HL-60/S4 treated with retinoic acid at 250 ng/mL for 4 days and 3 days (cell line): Measurements from ENCODE around the gene COX6B2.

Experiments
- in situ Hi-C: fragments of 300-500 bp; cut with MboI; formaldehyde crosslinking; loops from 2 replicates; pipeline ENCODE4 v1.7.0; 2022; ENCODE audit warnings: low sequenced_read_pairs

The COX6B2 gene

DNA sequence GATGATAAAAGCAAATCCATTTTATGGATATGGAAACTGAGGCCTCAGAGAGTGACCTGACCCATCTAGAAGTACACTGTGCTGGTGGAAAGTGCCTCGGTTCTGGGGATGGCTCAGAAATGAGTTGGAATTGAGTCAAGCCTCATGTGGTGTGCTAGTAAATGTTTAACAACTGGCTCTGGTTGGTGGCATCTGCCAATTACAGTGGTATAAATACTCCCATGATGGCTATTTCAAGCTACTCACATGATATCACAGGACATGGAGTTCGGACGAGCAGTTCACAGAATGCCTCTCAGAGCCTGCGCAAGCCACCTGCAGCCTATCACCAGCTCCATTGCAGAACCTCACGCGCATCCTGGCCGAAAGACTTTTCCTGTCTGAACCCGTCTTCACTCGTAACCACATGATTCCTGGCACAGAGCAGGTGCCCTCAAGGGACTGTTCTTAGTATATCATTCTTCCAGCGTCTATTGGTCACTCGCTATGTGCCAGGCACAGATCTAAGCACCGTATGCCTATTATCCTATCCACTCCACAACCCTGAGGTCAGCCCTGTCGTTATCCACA, 38.5 kb downstream of the COX6B2 start:
- in situ Hi-C loops = no loop called here

DNA sequence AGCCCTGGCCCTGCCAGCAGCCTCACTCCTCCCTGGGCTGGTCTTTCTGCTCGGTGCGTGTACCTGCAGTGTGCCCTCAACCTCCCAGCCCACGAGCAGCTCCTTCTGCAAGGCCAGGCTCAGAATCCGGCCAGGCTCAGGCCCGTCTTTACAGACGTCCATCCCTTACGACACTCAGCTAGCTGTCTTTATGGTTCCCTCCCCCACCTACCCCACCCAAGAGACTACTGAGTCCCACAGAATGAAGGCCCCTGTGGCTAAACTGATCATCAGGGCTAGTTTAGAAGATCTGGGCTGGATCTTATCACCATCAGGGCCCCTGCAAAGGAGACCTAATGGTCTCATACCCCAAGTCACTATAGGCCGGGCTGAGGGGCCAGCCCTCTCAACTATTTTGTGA, 40.1 kb downstream of the COX6B2 start:
- in situ Hi-C loops = no loop called here

DNA sequence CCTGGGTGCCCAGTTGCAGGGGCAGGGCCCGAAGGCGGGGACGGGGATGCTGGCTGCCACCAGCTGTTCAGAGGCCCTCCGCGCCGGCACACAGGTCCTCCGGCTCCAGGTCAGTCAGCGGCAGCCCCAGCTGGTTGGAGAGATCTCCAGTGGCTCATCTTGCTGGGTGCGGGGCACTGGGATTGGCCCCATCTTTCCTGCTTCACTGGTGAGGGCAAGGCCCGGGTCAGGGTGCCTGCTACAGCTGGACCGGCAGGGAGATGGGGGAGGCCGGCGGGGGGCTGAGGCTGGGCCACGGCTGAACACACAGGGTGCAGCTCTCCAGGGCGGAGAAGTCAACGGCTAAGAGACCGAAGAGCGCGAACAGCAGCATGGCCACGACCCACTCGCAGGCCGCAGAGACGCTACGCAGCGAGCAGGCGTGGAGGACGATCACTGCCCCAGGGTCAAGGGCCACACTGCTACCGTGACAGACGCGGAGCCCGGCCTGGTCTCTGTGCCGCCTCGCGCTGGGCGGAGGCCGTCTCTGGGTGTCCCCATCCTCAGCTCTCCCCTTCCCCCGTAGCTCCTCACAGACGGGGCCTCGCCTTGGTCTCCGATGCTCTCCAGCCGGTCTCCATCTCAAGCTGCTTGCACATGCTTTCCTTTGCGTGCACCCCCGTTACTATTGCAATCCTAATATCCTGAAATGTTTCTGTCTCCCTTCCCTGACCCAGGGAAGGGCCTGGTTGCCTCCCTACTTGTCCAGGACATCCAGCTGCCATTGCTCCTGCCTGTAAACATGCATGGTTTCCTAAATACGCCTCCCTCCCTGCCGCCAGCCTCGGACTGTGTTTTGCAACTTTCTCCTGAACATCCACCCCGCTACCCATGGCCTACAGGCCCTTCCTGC, 41.7 kb downstream of the COX6B2 start:
- in situ Hi-C loops = no loop called here

DNA sequence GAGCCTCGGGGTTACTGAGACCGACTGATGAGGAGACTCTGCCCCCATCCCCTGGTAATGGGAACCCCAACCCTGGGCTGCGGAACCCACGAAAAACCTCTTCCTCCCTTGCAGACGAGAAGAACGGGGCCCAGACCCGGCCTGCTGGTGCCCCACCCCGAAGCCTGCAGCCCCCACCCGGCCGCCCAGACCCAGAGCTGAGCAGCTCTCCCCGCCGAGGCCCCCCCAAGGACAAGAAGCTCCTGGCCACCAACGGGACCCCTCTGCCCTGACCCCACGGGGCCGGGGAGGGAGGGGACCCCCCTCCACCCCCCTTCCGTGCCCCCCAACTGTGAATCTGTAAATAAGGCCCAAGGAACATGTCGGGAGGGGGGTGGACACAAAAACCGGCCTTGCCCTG, 42.7 kb downstream of the COX6B2 start:
- in situ Hi-C loops = no loop called here

DNA sequence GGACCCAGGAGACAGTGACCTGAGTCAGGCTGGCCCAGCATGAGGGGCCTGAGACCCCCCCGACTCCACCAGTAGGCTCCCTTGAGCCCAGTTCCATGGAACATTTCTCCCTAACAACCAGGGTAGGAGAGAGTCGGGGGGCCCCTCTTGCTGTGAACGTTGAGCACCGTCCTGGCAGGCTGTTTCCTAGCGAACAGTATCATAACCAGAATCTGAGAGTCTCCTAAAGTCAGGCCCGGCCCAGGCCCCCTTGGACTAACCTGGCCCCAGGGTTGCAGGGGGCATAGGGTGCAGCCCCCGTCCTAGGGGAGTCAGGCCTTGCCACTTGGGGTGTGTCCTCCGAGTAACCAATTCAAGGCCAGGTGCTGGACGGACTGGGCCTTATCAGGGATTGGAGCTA, 43.1 kb downstream of the COX6B2 start:
- in situ Hi-C loops = no loop called here

DNA sequence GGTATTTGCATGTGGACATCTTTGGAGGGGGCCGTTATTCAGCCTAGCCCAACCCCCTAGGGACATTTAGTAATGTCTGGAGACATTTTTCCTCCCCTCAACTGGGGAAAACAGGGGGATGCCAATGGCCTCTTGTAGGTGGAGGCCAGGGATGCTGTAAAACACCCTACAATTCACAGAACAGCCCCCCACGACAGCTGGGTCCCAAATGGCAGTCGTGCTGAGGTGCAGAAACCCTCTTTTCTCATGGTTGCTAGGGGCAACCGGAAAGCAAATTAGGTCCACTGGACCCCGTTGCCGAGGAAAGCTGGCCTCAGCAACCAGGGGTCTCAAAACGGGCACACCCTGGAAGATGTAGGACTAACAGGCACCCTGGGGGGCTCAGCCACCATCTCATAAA, 44.0 kb downstream of the COX6B2 start:
- in situ Hi-C loops = no loop called here

DNA sequence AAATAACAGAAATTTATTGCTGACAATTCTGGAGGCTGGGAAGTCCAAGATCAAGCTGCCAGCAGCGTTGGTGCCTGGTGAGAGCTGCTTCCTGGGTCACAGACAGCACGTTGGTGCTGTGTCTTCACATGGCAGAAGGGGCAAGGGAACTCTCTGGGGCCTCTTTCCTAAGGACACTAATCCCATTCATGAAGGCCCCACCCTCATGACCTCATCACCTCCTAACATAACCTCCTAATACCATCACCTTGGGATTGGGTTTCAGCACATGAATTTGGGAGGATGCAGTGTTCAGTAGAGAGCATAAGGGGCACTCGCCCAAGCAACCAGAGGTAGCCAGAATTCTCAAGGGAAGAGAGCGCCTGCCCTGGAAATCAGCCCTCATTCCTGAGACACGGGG, 45.1 kb downstream of the COX6B2 start:
- in situ Hi-C loops = no loop called here

DNA sequence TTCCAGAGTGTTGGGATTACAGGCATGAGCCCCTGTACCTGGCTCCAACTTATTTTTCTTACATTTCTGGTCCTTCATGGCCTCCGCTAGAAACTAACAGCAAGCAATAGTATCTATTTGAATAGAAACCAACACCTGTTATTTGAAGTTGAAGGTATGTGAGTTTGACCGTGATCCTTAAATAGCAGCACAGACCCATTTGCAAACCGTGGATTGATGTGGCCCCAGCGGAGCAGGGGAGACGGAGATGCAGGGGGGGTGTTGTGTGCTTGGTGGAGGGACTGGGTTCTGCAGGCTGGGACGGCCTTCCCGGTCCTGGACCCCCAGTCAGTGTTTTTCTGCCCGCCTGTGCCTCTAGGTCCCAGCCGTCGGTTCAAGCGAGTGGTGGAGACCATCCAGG, 46.2 kb downstream of the COX6B2 start:
- in situ Hi-C loops = no loop called here

DNA sequence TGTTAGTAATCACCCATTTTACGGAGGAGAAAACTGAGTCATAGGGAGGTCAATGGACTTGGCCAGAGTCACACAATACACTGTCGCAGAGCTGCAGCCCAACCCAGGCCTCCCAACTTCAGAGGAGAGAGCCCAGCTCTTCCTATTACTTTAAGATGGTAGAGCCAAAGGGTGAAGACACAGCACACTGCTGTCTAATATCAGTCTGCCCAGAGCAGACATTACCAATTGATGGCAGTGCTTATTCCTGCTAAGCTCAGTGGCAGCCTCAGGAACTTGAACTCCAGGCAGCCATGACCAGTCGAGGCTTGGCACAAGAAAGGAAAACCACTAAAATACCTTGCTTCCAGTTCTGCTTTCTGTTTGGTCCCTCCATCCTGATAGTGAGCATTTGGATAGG, 47.8 kb downstream of the COX6B2 start:
- in situ Hi-C loops = no loop called here

DNA sequence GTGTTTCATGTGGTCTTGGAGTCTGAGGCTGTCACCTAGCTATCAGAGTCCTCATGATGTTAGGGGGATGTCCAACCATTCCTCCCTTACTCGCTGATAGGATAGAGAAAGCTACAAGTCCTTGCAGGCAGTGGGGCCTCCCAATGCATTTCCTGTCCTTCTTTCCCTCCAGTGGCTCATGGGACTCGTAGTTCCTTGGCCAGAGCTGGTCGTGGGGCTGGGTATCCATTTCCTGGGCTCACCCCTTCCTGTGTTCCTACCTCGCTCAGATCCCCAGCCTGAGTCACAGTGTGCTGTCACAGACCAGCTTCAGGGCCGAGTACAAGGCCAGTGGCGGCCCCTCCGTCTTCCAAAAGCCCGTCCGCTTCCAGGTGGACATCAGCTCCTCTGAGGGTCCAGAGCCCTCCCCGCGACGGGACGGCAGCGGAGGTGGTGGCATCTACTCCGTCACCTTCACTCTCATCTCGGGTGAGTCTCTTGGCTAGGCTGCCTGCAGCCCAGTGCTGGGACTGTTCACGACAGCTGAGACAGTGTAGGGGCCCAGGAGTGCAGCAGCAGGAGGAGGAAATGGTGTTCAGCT, 48.4 kb downstream of the COX6B2 start:
- in situ Hi-C loops = no loop called here

DNA sequence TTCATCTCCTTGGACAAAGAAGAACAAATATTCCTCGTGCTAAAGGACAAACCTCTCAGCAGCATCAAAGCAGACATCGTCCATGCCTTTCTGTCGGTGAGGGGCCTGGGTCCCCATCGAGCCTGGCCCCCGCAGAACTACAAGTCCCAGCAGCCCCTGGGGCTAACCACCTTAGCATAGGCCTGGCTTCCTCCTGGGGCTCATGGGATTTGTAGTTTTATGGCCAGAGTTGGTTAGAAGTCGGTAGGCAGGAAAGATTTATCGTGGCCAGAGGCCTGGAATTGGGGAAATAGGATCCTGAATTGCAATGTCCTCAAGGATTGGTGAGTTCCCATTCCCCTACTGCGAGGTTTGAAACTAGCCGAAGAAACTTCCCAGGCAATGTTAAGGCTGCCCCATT, 49.0 kb downstream of the COX6B2 start:
- in situ Hi-C loops = no loop called here

DNA sequence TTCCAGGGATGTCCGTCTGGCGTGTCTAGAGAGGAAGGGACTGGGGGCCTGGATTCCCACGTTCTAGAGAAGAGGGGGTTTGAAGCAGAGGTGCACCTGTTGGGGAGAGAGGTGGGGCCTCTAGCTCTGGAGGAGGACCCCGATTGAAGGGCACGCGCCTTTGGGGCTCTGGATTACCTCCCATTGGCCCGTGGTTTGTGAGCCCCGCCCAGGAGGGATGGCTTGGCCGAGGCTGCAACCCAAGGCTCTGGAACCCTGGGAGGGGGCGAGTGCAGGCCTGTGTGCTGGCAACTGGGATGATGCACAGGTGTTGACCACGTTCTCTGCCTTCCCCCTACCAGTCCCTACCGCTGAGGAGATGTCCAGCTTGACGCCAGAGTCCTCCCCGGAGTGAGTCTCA, 49.5 kb downstream of the COX6B2 start:
- in situ Hi-C loops = no loop called here

DNA sequence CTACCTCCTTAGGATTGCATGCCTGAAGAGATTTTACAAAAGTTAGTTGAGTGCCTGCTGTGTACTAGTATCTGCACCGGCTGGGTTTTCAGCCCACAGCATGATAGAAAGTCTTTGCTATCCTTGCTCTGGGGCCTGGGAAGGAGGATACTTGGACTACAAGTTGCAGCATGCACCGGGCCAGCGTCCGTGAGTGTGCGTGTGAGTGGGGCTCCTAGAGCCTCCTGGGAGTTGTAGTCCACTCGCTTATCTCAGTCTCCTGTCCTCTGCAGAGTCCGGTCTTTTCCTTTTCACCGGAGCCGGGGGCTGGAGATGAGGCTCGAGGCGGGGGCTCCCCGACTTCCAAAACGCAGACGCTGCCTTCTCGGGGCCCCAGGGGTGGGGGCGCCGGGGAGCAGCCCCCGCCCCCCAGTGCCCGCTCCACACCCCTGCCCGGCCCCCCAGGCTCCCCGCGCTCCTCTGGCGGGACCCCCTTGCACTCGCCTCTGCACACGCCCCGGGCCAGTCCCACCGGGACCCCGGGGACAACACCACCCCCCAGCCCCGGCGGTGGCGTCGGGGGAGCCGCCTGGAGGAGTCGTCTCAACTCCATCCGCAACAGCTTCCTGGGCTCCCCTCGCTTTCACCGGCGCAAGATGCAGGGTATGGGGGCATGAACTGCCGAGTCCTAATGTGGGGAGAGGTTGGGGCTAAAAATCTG, 50.1 kb downstream of the COX6B2 start:
- in situ Hi-C loops = no loop called here

DNA sequence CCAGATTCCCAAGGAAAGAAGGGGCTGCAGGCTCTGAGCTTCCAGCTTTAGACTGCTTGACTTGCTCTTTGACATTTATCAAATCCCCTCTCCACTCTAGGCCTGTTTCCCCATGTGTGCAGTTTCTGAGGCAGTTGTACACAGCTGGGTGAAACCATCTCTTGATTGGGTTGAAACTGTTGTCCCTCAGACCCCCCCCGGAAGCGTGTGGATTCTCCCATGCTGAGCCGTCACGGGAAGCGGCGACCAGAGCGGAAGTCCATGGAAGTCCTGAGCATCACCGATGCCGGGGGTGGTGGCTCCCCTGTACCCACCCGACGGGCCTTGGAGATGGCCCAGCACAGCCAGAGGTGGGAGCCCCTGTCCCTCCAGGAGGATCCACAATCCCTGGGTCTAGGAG, 51.0 kb downstream of the COX6B2 start:
- in situ Hi-C loops = no loop called here

DNA sequence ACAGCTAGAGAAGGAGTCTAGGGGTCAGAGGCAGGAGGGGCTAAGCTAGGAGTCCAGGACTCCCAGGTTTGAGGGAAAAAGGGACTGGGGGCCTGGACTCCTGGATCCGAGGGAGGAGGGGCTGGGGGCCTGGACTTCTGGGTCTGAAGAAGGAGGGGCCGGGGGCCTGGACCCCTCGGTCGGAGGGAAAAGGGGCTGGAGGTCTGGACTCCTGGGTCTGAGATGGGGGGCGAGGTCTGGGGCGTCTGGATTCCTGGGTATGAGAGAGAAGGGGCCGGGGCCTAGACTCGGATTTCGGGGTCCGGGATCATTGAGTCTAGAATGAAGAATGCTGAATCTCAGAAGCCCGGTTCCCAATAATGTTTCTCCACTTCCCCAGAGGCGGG, 52.2 kb downstream of the COX6B2 start:
- in situ Hi-C loops = no loop called here

DNA sequence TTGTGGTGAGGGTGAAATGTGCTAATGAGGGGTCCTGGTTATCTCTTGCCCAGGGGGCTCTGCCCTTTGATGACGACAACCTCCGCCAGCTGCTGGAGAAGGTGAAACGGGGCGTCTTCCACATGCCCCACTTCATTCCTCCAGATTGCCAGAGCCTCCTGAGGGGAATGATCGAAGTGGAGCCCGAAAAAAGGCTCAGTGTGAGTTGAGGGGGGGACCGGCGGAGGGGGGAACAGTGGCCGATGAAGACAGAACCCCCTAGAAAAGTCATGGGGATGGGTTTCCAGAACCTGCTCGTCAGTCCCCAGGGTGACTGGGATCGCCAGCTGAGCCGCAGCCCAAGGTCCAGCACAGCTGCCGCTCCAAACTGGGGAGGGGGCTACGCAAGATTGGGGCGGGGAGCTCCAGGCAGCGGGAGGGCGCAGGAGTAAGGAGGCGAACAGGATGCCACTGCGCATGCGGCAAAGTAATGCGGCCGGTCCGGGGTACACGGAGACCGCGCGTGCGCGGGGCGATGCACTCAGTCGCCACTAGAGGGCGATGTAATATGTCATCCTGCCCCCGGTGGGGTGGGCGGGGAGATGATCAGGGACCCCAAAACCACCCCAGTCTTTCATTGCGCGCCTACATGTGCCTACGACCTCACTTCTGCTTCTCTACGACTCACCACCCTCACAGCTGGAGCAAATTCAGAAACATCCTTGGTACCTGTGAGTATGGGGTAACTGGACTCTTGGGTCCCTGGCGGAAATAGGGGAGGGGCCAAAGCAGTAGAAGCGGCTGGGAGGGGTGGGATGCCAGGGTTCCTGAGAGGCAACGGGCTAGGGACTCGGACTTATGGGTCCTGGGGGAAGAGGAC, 52.8 kb downstream of the COX6B2 start:
- in situ Hi-C loops = no loop called here

DNA sequence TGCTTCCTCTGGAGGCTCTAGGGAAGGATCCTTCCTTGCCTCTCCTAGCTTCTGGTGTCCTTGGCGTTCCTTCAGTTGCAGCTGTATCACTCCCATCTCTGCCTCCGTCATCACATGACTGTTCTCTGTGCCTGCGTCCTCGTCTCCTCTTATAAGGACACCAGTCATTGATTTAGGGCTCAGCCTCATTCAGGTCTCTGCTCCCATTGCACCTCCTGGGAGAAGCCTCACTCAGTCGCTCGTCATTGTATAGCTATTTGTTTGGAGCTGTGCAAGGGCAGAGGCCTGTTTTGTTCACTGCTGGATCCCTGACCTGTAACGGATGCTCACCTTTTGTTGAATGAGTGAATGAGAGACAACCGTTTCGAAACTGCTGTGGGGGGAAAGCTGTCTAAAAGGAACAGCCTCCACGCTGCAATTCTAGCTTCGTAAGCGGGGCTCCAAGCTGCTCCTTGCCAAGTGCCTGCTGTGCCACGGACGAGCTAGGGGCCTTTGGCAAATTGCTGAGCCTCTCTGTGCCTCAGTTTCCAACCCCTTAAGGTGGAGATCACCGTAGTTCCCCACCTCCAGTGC, 53.5 kb downstream of the COX6B2 start:
- in situ Hi-C loops = no loop called here

DNA sequence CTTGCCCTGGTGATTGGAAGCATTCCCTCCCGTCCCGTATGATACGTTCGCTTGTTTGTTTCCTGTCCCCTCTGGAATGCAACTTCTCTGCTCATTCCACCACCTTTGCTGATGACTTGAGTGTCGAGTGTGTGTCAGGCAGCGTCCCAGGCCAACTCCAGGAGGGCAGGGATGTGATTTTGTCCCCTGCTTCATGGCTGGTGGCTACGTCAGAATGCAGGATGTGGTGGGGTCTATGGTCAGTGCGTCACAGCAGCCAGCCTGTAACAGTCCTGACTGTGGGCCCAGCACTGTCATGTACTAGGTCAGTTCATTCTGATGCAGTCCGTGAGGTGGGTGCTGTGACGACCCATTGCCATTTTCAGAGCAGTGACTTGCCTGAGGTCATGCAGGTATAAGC, 54.5 kb downstream of the COX6B2 start:
- in situ Hi-C loops = no loop called here
